ENCODE results near the gene NDUFB2. TPM values are rescaled to one million over a fixed set of nuclear protein-coding genes. Genes with fewer than 3 reads are reported as not detected.
"Not testable (repeated sequence)": the region's sequence is repeated elsewhere in the genome, so short reads cannot be mapped to it uniquely, and the experiment has no call there.

NDUFB2 gene
- total and polyA plus RNA-seq, 10 donors: 104 to 370 (median 142) TPM

- WGBS, 5 donors: 65 to 76% (median 68%) methylated on average over 2 of the region's 2 CpGs
- intact Hi-C loops (cut with DNase I; ENCODE audit: low total_unique reads): no loop called here
- Histone ChIP-seq H3K27ac (no peak overlapping the region), H3K4me3 (no peak overlapping the region), H3K9me3 (no peaks in the 10 kb centered on the region), H3K36me3 (no peaks in the 10 kb centered on the region), H3K4me1 (peaks cover 6 to 18% (median 14%) of the 10 kb centered on the region in 6 donors), H3K27me3 (replicated peaks in 1 of 7) (no peaks in the 10 kb centered on the region)
- no peak for TF ChIP-seq CTCF (IDR thresholded peaks at IDR 0.05 in 8 of 11, conservative IDR thresholded peaks at IDR 0.05 in 3 of 11)
- no peak for TF ChIP-seq POLR2AphosphoS5 (IDR thresholded peaks at IDR 0.05)
- no peak for TF ChIP-seq POLR2A (IDR thresholded peaks at IDR 0.05)
- DNase-seq: no peak
Observed at GRCh38 chr7:140661124-140661523, 35.4 kb upstream of the NDUFB2 start.

- H3K27ac ChIP-seq; H3K36me3 ChIP-seq; H3K9me3 ChIP-seq; H3K4me3 ChIP-seq; H3K4me1 ChIP-seq; DNase-seq; intact Hi-C loops (cut with DNase I; ENCODE audit: low total_unique reads); H3K27me3 ChIP-seq (replicated peaks in 1 of 7): not testable (repeated sequence)
- WGBS, 5 donors: 53 to 84% (median 77%) methylated on average over 1 to 2 of the region's 2 CpGs
Observed at GRCh38 chr7:140662938-140663337, 33.6 kb upstream of the NDUFB2 start.

GRCh38 chr7:140667476-140667875, 29.0 kb upstream of the NDUFB2 start:
- TF ChIP-seq POLR2A (IDR thresholded peaks at IDR 0.05) (no peak), POLR2AphosphoS5 (IDR thresholded peaks at IDR 0.05) (no peak), CTCF (IDR thresholded peaks at IDR 0.05 in 8 of 11, conservative IDR thresholded peaks at IDR 0.05 in 3 of 11) (no peak)
- intact Hi-C loops (cut with DNase I; ENCODE audit: low total_unique reads): no loop called here
- Histone ChIP-seq H3K36me3 (no peaks in the 10 kb centered on the region), H3K27me3 (replicated peaks in 1 of 7) (no peaks in the 10 kb centered on the region), H3K27ac (no peak overlapping the region), H3K9me3 (no peaks in the 10 kb centered on the region), H3K4me1 (peaks cover 0 to 8% (median 7%) of the 10 kb centered on the region in 6 donors), H3K4me3 (no peak overlapping the region)
- WGBS, 5 donors: 54 to 83% (median 76%) methylated on average over 1 of the region's 1 CpG
- no peak for DNase-seq

GRCh38 chr7:140668641-140669040, 27.9 kb upstream of the NDUFB2 start:
- H3K4me1 ChIP-seq: peaks cover under 1 to 15% (median 12%) of the 10 kb centered on the region in 6 donors
- DNase-seq: no peak
- H3K27ac ChIP-seq: no peak overlapping the region
- no peaks in the 10 kb centered on the region for H3K36me3 ChIP-seq
- intact Hi-C loops (cut with DNase I; ENCODE audit: low total_unique reads): no loop called here
- H3K27me3 ChIP-seq (replicated peaks in 1 of 7): no peaks in the 10 kb centered on the region
- WGBS, 5 donors: 61 to 86% (median 74%) methylated on average over 1 of the region's 1 CpG
- H3K4me3 ChIP-seq: no peak overlapping the region
- TF ChIP-seq POLR2AphosphoS5 (IDR thresholded peaks at IDR 0.05): no peak
- TF ChIP-seq POLR2A (IDR thresholded peaks at IDR 0.05): no peak
- no peak for TF ChIP-seq CTCF (IDR thresholded peaks at IDR 0.05 in 8 of 11, conservative IDR thresholded peaks at IDR 0.05 in 3 of 11)
- H3K9me3 ChIP-seq: no peaks in the 10 kb centered on the region

- peaks cover 8 to 23% (median 19%) of the 10 kb centered on the region in 6 donors for H3K4me1 ChIP-seq
- H3K36me3 ChIP-seq: no peaks in the 10 kb centered on the region
- H3K4me3 ChIP-seq: no peak overlapping the region
- H3K27me3 ChIP-seq (replicated peaks in 1 of 7): no peaks in the 10 kb centered on the region
- no peak for DNase-seq
- no peak overlapping the region for H3K27ac ChIP-seq
- H3K9me3 ChIP-seq: no peaks in the 10 kb centered on the region
- intact Hi-C loops (cut with DNase I; ENCODE audit: low total_unique reads): no loop called here
- 81 to 93% (median 90%) methylated on average over 3 of the region's 3 CpGs for WGBS, 5 donors
- no peak for TF ChIP-seq POLR2A (IDR thresholded peaks at IDR 0.05)
- no peak for TF ChIP-seq CTCF (IDR thresholded peaks at IDR 0.05 in 8 of 11, conservative IDR thresholded peaks at IDR 0.05 in 3 of 11)
- no peak for TF ChIP-seq POLR2AphosphoS5 (IDR thresholded peaks at IDR 0.05)
Observed at GRCh38 chr7:140669352-140669751, 27.2 kb upstream of the NDUFB2 start.

GRCh38 chr7:140669862-140670261, 26.6 kb upstream of the NDUFB2 start:
- H3K36me3 ChIP-seq; H3K27ac ChIP-seq; H3K9me3 ChIP-seq; intact Hi-C loops (cut with DNase I; ENCODE audit: low total_unique reads); H3K4me3 ChIP-seq; H3K27me3 ChIP-seq (replicated peaks in 1 of 7): not testable (repeated sequence)
- WGBS, 5 donors: 93 to 98% (median 94%) methylated on average over 8 to 10 of the region's 10 CpGs
- H3K4me1 ChIP-seq: peaks cover 13 to 28% (median 24%) of the 10 kb centered on the region in 6 donors
- DNase-seq: peak; percentile 29

All from spleen (tissue), 11 donors.